Measurements from ENCODE around the gene RNF14. TPM values are rescaled to one million over a fixed set of nuclear protein-coding genes. Genes with fewer than 3 reads are reported as not detected.

The RNF14 gene
- total and polyA plus RNA-seq, 2 experiments from 2014 or later = 8.9 to 19.0 TPM

GRCh38 chr5:141965071-141965470, 3.8 kb upstream of the RNF14 start:
- H3K36me3 ChIP-seq (ENCODE audit: insufficient read depth) = no peaks in the 10 kb centered on the region
- H3K4me1 ChIP-seq (ENCODE audit: insufficient read depth) = peaks cover 14% of the 10 kb centered on the region
- no peaks in the 10 kb centered on the region for H3K27me3 ChIP-seq (ENCODE audit: insufficient read depth)
- DNase-seq (ENCODE audit: low spot score) = no peak
- H3K9me3 Mint-ChIP-seq = no peaks in the 10 kb centered on the region
- no peaks in the 10 kb centered on the region for H3K36me3 Mint-ChIP-seq (ENCODE audit: low read depth)
- no peaks in the 10 kb centered on the region for H3K79me2 ChIP-seq (replicated peaks; ENCODE audit: insufficient read depth)
- no peak overlapping the region for H2AFZ ChIP-seq
- H3K27me3 Mint-ChIP-seq (ENCODE audit: insufficient read depth, low read depth, poor library complexity) = peaks cover 5% of the 10 kb centered on the region
- no peak for ATAC-seq
- H3K9me2 ChIP-seq (ENCODE audit: insufficient read depth) = no peaks in the 10 kb centered on the region
- H3K4me3 ChIP-seq = no peak overlapping the region
- peaks cover 12% of the 10 kb centered on the region for H3F3A ChIP-seq (replicated peaks; ENCODE audit: low read depth)
- H3K27ac ChIP-seq (ENCODE audit: low read depth) = no peak overlapping the region
- TF ChIP-seq POLR2AphosphoS5 (IDR thresholded peaks at IDR 0.05; ENCODE audit: low read depth) = no peak
- TF ChIP-seq CTCF (conservative IDR thresholded peaks at IDR 0.05; ENCODE audit: low read depth in 2 of 2) = no peak
- TF ChIP-seq CREB1 (CRISPR knock-in tag; IDR thresholded peaks at IDR 0.05; ENCODE audit: low read depth) = no peak
- no peak for TF ChIP-seq JUNB (IDR thresholded peaks at IDR 0.05; ENCODE audit: unreplicated experiment)
- TF ChIP-seq EZH2phosphoT487 (IDR thresholded peaks at IDR 0.05; ENCODE audit: unreplicated experiment) = no peak
- no peak for TF ChIP-seq NANOG (IDR thresholded peaks at IDR 0.05; ENCODE audit: borderline replicate concordance)
- no peak for TF ChIP-seq EZH2 (IDR thresholded peaks at IDR 0.05; ENCODE audit: low read depth, unreplicated experiment)
- TF ChIP-seq ETS1 (IDR thresholded peaks at IDR 0.05) = no peak
- TF ChIP-seq ZNF331 (CRISPR knock-in tag; IDR thresholded peaks at IDR 0.05; ENCODE audit: low read depth) = no peak
- TF ChIP-seq REST (IDR thresholded peaks at IDR 0.05; ENCODE audit: unreplicated experiment) = no peak
- TF ChIP-seq ZNF462 (CRISPR knock-in tag; IDR thresholded peaks at IDR 0.05) = no peak
- no peak overlapping the region for H3K27ac Mint-ChIP-seq
- H4K20me1 ChIP-seq (replicated peaks; ENCODE audit: insufficient read depth) = no peaks in the 10 kb centered on the region
- no peak overlapping the region for H3K4me2 ChIP-seq
- no peak overlapping the region for H3K4me3 Mint-ChIP-seq
- H3K4me1 Mint-ChIP-seq = peaks cover 25% of the 10 kb centered on the region
